ENCODE measurements around the gene TBC1D4.
"Not testable (repeated sequence)": the region's sequence is repeated elsewhere in the genome, so short reads cannot be mapped to it uniquely, and the experiment has no call there.

Gene TBC1D4

DNA sequence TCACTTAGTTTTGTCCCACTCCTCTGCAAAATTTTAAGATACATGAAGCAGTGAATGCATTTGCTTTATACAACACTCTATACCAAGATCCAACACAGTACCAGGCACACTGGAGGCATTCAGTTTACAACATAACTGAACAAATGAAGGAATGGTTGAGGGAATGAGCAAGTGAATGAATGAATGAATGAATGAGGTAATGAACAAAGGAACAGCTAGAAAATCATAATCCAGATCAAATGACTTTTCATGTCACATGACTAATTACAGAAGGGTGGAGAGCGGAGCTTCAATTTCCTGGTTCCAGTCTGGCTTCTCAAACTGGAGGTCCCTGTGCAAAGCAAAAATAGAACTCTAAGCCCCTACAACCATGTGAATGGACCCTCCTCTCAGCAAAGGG lies 16.7 kb downstream of the TBC1D4 start:
- no peak for DNase-seq
- in situ Hi-C loops (cut with HindIII; ENCODE audit: low pct_ligation_motif_present, low pct_unique_long_range_greater_than_20kb, low sequenced_read_pairs): no loop called here

DNA sequence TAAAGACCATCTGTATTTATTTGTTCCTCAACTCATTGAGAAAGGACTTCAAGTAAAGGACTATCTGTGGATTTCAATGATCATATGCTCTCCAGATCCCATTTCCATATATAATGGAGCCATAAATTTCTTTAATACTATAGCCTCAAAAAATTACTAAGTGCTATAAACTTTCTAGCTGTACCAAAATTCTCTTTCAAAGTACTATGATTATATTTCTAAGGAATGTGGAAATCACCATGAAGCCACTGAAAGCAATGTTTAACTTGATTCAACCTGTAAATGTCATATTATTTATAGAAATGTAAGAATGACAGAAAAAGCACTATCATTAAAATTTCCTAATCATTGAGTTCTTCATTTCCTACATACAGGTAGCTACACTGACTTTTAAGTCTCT lies 20.7 kb downstream of the TBC1D4 start:
- in situ Hi-C loops (cut with HindIII; ENCODE audit: low pct_ligation_motif_present, low pct_unique_long_range_greater_than_20kb, low sequenced_read_pairs): no loop called here
- no peak for DNase-seq

DNA sequence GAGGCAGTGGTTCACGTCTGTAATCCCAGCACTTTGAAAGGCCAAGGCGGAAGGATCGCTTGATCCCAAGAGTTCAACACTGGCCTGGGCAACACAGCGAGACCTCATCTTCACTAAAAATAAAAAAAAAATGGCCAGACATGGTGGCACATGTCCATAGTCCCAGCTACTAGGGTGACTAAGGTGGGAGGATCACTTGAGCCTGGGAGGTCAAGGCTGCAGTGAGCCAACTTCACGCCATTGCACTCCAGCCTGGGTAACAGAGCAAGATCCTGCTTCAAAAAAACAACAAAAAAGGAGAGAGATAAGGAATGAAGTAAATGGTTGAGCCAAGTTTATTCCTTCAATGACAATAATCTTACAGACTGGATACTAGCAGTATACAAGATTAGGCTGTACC lies 21.3 kb downstream of the TBC1D4 start:
- in situ Hi-C loops (cut with HindIII; ENCODE audit: low pct_ligation_motif_present, low pct_unique_long_range_greater_than_20kb, low sequenced_read_pairs): no loop called here
- DNase-seq: no peak

DNA sequence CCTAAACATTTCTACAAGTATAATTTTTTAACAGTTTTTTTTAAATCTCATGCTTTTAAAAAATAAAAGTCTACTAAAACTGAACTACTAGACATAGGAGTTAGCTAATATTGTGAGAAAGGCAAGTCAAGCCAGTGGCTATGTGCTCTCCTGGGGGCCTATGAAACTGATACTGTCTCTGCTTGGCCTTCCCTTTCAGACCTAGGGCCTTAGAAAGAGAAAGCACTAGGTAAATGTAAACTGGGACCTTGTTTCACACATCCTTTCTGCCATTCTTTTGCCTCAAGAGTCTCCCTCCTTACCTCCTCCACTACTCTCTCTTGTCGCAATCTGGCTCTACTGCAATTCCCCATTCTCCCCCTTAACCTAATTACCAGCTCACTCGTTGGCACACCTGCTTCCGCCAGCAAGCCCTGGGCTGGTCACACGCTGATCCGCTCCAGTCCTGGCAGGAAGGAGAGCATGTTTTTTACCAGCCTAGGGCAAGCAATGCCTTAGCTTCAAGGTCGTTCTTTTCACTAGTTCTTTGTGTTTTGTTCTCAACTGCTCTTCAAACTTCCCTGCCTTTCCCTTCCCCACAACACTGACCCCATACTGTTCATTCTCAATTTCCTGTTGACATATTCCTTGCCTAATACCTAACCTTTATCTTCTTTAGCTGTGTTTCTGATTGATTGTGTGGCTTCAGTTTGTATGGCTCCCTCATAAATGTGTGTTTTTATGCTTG lies 23.1 kb downstream of the TBC1D4 start:
- DNase-seq: no peak
- in situ Hi-C loops (cut with HindIII; ENCODE audit: low pct_ligation_motif_present, low pct_unique_long_range_greater_than_20kb, low sequenced_read_pairs): no loop called here

DNA sequence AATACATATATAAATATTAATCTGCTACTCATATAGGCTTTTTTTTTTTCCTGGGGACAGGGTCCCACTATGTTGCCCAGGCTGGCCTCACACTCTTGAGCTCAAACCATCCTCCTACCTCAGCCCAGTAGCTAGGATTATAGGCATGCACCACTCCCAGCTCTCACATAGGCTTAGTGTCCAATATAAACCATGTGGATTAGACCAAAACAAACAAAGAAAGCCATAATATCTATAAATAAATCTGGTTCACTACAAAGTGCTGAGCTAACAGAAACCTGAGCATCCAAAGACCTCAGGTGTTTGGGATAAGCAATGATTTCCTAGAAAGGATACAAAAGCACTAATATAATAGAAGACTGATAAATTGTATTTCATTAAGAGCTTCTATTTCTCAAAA lies 26.0 kb downstream of the TBC1D4 start:
- no peak for DNase-seq
- in situ Hi-C loops (cut with HindIII; ENCODE audit: low pct_ligation_motif_present, low pct_unique_long_range_greater_than_20kb, low sequenced_read_pairs): no loop called here

DNA sequence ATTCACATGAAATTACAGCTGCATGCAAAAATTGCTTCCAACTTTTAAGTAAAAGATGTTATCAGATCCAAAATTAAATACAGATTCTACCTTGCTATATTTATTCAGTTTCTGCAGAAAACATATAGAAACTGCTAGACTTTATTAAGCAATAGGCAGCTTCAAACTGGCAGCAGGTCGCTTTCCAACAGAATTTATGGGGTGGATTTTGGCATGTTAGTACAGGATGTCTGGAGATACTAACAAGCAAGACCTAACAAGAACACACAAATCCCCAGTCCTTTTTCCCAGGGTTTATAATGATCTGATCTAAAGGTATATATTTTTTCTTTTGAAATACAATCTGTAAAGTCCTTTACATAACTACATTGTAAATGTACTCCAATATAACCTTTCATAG lies 27.5 kb downstream of the TBC1D4 start:
- DNase-seq: no peak
- in situ Hi-C loops (cut with HindIII; ENCODE audit: low pct_ligation_motif_present, low pct_unique_long_range_greater_than_20kb, low sequenced_read_pairs): no loop called here

DNA sequence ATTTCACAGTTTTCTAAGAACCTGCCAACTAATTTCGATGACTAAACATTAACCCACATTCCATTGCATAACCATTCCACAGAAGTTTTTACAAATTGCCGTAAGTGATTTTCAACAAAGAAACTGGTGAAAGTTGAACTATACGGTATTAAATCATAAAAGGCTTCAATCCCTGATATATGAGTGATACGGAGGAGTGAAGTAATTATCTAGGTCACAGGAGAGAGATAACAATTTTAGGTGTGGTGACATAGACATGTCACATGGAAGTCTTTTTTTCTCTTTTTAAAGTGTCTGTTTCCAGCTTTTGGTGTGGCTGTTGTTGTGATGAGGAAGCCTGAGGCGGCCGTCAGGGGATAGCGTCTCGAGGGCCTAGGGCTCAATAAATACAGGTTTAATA lies 29.4 kb downstream of the TBC1D4 start:
- in situ Hi-C loops (cut with HindIII; ENCODE audit: low pct_ligation_motif_present, low pct_unique_long_range_greater_than_20kb, low sequenced_read_pairs): no loop called here
- DNase-seq: peak; percentile 37

DNA sequence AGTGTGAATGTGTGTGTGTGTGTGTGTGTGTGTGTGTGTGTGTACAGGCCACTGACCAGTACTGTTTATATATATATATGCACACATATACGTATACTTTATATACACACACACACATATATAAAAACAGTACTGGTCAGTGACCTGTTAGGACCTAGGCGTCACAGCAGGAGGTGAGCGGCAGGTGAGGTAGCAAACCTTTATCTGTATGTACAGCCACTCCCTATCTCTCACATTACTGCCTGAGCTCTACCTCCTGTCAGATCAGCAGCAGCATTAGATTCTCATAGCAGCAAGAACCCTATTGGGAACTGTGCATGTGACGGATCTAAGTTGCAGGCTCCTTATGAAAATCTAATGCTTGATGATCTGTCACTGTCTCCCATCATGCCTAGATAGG lies 34.5 kb downstream of the TBC1D4 start:
- in situ Hi-C loops (cut with HindIII; ENCODE audit: low pct_ligation_motif_present, low pct_unique_long_range_greater_than_20kb, low sequenced_read_pairs): no loop called here
- no peak for DNase-seq

DNA sequence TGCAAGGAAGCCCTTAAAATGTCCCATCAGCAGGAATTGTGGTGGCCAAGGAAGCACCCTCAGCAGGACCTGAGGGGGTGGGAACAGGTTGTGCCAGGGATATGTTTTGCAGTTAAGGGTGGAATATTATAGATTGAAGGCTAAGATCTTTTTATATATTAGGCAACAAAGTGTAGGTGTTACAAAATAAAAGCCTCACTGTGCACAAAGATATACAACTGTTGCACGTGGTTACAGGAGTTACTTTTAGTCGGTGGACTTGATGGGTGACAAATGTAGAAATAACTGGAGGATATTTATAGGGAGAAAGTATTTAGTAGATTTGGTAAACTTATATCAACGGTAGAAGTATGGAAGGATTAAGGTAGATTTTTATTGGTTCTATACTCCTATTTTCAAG lies 35.1 kb downstream of the TBC1D4 start:
- DNase-seq: no peak
- in situ Hi-C loops (cut with HindIII; ENCODE audit: low pct_ligation_motif_present, low pct_unique_long_range_greater_than_20kb, low sequenced_read_pairs): no loop called here

DNA sequence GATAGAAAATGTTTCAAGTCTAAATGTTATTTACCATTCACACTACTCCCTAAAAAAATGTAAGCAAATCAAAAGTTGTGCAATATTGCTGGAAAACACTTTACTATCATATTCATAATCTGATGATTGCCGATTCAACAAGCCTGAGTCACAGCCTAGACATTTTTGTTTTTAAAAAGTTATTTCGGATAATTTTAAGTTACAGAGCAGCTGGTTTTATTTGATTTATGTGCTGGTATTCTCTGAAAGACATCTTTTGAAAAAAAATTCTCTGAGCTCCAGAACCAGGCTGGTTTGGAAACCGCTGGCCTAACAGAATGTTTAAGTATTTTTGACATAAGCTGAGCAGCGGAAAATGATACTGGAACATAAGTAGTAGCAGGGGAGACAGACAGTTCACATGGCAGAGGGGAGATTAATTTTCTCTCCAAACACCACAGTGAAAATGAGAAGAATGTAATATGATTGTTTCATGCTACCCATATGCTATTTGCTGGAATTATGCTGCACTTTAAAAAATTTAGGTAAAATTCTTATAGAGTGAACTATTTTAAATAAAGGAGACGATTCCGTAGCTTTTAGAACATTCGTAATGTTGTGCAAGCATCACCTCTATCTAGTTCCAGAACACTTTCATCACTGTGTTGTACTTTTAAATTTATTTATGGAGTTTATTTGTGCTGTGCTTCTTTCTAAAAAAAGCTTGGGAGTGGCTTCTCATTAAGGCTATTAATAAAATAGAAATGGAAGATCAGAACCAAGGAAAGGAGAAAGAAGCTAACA lies 36.1 kb downstream of the TBC1D4 start:
- DNase-seq: no peak
- in situ Hi-C loops (cut with HindIII; ENCODE audit: low pct_ligation_motif_present, low pct_unique_long_range_greater_than_20kb, low sequenced_read_pairs): no loop called here

DNA sequence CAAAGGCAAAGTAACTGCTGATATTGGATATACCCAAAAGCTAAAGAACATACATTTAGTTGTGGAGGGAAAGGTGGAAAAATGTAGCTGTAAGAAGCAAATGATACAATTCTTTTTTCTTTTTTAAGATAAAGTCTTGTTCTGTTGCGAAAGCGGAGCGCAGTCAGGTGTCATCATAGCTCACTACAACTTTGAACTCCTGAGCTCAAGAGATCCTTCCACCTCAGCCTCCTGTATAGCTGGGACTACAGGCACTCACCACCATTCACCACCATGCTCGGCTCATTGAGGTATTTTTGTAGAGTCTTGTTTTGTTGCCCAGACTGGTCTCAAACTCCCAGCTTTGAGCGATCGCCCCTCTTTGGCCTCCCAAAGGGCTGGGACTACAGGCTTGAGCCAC lies 38.0 kb downstream of the TBC1D4 start:
- no peak for DNase-seq
- in situ Hi-C loops (cut with HindIII; ENCODE audit: low pct_ligation_motif_present, low pct_unique_long_range_greater_than_20kb, low sequenced_read_pairs): no loop called here

DNA sequence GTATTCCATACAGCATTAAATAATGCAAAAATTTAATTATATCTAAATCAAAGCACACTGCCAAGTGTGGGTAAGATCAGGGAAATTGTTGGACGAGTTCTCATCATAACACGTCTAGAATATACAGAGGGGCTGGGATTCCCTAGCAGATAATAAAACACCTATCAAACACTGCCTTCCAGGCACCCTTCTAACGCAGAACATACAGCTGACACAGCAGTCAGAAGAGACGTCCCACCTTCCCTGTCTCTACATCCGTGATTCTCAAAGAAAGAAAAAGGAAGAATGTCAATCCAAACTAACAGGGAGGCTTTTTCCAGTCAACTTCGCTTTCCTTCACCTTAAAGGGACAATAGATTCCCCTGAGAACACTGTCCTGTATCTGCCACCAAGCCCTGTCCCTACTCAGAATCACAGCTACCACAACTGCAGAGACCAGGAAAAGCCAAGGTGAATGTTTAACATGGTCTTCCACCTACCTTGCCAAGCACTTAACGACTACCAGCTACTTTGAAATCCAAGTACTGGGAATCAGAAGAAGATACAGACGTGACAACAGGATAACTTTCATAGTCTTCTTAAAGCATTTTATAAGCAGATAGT lies 38.5 kb downstream of the TBC1D4 start:
- peak; percentile 19 for DNase-seq
- in situ Hi-C loops (cut with HindIII; ENCODE audit: low pct_ligation_motif_present, low pct_unique_long_range_greater_than_20kb, low sequenced_read_pairs): no loop called here

DNA sequence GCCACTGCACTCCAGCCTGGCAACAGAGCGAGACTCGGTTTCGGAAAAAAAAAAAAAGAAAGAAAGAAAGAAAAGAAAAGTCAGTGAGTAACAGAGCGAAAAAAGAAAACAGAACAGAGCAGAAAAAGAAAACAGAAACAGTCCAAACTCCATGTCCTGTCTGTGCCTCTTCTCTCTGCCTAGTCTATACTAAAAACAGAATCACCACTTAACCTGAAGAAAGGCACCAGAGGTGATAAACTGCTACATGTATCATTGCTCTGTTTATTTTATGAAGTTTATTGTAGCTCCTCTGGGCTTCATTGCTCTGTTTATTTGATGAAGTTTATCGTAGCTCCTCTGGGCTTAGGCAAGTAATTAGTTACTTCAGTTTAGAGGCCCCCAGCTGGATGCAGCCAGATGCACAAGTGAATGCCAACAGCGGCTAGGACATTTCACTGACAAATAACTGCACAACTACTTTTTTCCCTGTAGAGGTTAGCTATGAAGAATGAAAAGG lies 39.2 kb downstream of the TBC1D4 start:
- no peak for DNase-seq
- in situ Hi-C loops (cut with HindIII; ENCODE audit: low pct_ligation_motif_present, low pct_unique_long_range_greater_than_20kb, low sequenced_read_pairs): no loop called here

DNA sequence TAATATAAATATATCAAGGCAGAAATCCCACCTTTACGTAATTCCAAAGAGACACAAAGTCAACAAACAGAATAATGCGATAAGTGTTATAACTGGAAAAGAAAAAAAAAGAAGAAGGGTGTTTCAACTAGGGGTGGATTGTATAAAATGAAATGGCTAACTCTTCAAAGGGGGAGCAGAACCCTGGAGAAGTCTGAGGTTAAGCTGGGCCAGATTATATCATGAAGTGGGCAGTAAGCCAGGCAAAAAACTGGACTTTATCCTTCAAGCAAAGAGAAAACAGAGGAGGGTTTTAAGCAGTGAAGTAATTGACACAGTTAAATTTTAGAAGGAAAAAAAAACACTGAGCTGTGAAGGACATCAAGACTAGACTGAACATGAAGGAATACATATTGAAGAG lies 41.9 kb downstream of the TBC1D4 start:
- in situ Hi-C loops (cut with HindIII; ENCODE audit: low pct_ligation_motif_present, low pct_unique_long_range_greater_than_20kb, low sequenced_read_pairs): no loop called here
- DNase-seq: no peak

DNA sequence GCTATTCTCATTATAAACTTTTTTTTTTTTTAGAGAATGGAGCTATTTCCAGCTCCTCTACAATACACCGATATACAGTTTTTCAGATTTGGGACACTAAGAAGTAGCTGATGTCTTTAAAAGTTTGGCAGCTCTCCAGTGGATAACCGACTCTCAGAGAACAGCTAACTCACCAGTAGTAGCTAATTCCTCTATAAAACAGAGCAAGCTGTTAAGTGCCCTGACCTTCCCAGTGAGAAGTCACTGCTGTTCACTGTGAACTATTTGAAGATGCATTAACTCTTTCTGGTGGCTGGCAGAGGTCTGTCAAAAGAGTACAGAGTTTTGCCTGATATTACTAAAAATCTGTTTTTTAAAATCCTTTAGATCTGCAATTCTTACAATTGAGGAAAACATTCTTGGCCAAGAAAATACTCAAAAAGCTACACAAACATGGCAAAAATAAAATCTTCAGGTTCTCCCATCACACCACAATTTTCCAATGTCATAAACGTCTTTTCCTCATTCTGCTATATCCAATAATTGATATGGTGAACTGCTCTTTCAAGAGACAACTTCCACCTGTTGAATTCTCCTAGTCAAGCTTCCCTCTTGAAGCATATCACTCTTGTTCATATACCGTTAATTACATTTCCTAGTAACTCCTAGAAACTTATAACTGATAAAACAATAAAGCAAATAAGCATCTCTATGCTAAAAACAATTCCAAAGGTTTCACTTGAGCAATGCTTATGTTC lies 44.2 kb downstream of the TBC1D4 start:
- no peak for DNase-seq
- in situ Hi-C loops (cut with HindIII; ENCODE audit: low pct_ligation_motif_present, low pct_unique_long_range_greater_than_20kb, low sequenced_read_pairs): no loop called here

DNA sequence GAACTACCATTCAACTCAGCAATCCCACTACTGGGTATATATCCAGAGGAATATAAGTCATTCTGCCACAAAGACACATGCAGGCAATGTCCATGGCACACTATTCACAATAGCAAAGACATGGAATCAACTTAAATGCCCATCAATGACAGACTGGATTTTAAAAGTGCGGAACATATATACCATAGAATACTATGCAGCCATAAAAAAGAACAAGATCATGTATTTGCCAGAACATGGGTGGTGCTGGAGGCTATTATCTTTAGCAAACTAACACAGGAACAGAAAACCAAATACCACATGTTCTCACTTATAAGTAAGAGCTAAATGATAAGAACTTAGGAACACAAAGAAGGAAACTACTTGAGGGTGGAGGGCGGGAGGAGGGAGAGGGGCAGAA lies 47.8 kb downstream of the TBC1D4 start:
- in situ Hi-C loops (cut with HindIII; ENCODE audit: low pct_ligation_motif_present, low pct_unique_long_range_greater_than_20kb, low sequenced_read_pairs); DNase-seq: not testable (repeated sequence)

DNA sequence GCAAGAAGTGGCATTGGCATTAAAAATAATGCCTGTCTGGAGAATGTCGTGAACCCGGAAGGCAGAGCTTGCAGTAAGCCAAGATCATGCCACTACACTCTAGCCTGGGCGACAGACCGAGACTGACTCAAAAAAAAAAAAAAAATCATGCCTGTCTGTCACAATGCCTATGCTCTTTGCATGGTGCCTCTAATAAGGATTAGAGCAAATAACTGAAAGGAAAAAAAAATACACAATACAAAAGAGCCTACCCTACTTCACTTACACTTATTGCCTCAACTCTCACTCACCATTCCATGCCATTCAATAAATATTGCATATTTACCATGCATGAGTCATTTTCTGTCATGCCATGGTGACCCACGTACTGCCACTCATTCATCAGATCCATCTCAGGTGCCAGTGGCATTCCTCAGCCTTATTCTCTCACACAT lies 49.1 kb downstream of the TBC1D4 start:
- DNase-seq: peak; percentile 22
- in situ Hi-C loops (cut with HindIII; ENCODE audit: low pct_ligation_motif_present, low pct_unique_long_range_greater_than_20kb, low sequenced_read_pairs): no loop called here

DNA sequence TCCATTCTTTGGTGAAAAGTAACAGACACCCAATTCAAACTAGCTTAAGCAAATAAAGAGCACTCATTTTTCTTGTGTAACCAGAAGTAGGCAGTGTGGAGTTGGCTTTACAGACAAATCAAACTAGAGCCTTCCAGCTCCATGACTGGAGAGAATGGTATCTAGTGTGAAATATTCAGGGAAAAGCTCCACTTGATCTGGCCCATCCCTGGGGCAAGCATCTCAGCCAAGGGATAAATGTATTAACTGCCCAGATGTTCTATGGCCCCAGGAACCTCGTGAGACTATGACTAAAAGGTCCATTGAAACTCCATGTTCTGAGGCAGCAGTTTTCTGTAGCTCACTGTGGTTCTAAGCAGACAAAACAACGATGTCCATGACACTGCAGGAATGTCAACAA lies 49.9 kb downstream of the TBC1D4 start:
- peak; percentile 59 for DNase-seq
- in situ Hi-C loops (cut with HindIII; ENCODE audit: low pct_ligation_motif_present, low pct_unique_long_range_greater_than_20kb, low sequenced_read_pairs): no loop called here
